ENCODE results near the gene GNAT3. TPM values are rescaled to one million over a fixed set of nuclear protein-coding genes. Genes with fewer than 3 reads are reported as not detected.

GNAT3 gene
- total RNA-seq, 1 donor from 2014 or later, result not detected

GRCh38 chr7:80466636-80467035 is 45.2 kb downstream of the GNAT3 start:
- DNase-seq (ENCODE audit: low spot score), result no peak

GRCh38 chr7:80464211-80464610 is 47.7 kb downstream of the GNAT3 start:
- DNase-seq (ENCODE audit: low spot score), result no peak

GRCh38 chr7:80463272-80463920 is 48.5 kb downstream of the GNAT3 start:
- no peak for DNase-seq (ENCODE audit: low spot score)

- DNase-seq (ENCODE audit: low spot score), result no peak
Measured at GRCh38 chr7:80460857-80461256, 51.0 kb downstream of the GNAT3 start.

GRCh38 chr7:80459776-80460510 is 51.9 kb downstream of the GNAT3 start:
- DNase-seq (ENCODE audit: low spot score), result no peak

GRCh38 chr7:80458822-80459725 is 52.8 kb downstream of the GNAT3 start:
- DNase-seq (ENCODE audit: low spot score), result no peak

GRCh38 chr7:80453699-80454340 is 58.0 kb downstream of the GNAT3 start:
- no peak for DNase-seq (ENCODE audit: low spot score)

GRCh38 chr7:80450621-80451308 is 61.1 kb downstream of the GNAT3 start:
- no peak for DNase-seq (ENCODE audit: low spot score)

- DNase-seq (ENCODE audit: low spot score), result no peak
Measured at GRCh38 chr7:80449836-80450235, 62.0 kb downstream of the GNAT3 start.

GRCh38 chr7:80445351-80445750 is 66.5 kb downstream of the GNAT3 start:
- DNase-seq (ENCODE audit: low spot score), result no peak

- DNase-seq (ENCODE audit: low spot score), result no peak
Measured at GRCh38 chr7:80444811-80445210, 67.1 kb downstream of the GNAT3 start.

GRCh38 chr7:80443325-80443724 is 68.5 kb downstream of the GNAT3 start:
- DNase-seq (ENCODE audit: low spot score), result no peak

GRCh38 chr7:80440883-80441282 is 71.0 kb downstream of the GNAT3 start:
- no peak for DNase-seq (ENCODE audit: low spot score)

GRCh38 chr7:80439894-80440821 is 71.7 kb downstream of the GNAT3 start:
- no peak for DNase-seq (ENCODE audit: low spot score)

- DNase-seq (ENCODE audit: low spot score), result no peak
Measured at GRCh38 chr7:80435521-80435920, 76.3 kb downstream of the GNAT3 start.

- DNase-seq (ENCODE audit: low spot score), result no peak
Measured at GRCh38 chr7:80434047-80434446, 77.8 kb downstream of the GNAT3 start.

- DNase-seq (ENCODE audit: low spot score), result no peak
Measured at GRCh38 chr7:80432166-80432565, 79.7 kb downstream of the GNAT3 start.

GRCh38 chr7:80429181-80429580 is 82.7 kb downstream of the GNAT3 start:
- no peak for DNase-seq (ENCODE audit: low spot score)

GRCh38 chr7:80428161-80429054 is 83.5 kb downstream of the GNAT3 start:
- DNase-seq (ENCODE audit: low spot score), result no peak
